GM19455 (cell line): ENCODE data around the gene TDG.
"Not testable (repeated sequence)": the region's sequence is repeated elsewhere in the genome, so short reads cannot be mapped to it uniquely, and the experiment has no call there.

Experiments used
- ATAC-seq: cut with Tn5 transposase; IDR thresholded peaks from one replicate; pipeline ENCODE4 v1.9.1; 2021; ENCODE audit not compliant: unreplicated experiment

TDG gene

GRCh38 chr12:104012331-104012730 is 46.7 kb downstream of the TDG start:
- no peak for ATAC-seq

DNA sequence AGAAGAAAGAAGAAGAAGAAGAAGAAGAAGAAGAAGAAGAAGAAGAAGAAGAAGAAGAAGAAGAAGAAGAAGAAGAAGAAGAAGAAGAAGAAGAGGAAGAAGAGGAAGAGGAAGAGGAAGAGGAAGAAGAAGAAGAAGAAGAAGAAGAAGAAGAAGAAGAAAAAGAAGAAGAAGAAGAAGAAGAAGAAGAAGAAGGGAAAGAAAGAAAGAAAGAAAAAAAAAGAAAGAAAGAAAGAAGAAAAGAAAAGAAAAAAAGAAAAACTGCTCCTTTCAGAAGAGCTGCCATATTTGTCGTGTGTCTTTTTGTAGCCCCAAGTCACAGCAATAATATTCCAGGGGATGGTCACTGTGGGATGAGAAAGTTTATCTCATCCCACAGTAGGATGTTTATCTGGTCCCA is 56.2 kb downstream of the TDG start:
- not testable (repeated sequence) for ATAC-seq

DNA sequence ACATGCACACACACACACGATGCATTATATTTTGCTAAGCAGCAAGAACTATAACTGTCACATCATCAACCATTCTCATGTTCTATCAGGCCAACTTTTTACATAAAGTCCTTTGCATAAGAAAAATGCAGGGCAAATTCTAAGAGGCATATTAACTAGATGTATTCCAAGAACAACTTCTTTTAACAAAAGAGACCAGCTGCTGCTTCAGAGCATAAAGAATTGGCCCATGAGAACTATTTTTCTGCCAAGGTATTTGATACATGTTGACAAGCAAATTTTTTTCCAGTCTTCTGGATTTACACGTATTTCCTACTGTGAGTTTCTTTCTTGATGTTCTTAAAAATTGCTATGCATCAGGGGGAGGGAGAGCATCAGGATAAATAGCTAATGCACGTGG is 57.1 kb downstream of the TDG start:
- no peak for ATAC-seq

DNA sequence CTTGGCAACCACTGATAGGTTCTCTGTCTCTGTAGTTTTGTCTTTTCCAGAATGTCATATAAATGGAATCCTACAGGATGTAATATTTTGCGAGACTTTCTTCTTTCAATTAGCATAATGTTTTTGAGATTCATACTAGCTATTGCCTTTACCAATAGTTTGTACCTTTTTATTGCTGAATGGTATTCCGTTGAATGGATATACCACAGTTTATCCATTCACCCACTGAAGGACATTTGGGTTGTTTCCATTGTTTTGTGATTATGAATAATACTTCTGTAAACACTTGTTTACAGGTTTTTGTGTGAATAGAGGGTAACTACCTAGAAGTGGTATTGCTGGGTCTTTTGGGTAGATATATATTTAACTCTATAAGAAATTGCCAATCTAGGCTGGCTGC is 58.0 kb downstream of the TDG start:
- no peak for ATAC-seq

- ATAC-seq, result no peak
Observed at GRCh38 chr12:104024348-104024747, 58.7 kb downstream of the TDG start.

DNA sequence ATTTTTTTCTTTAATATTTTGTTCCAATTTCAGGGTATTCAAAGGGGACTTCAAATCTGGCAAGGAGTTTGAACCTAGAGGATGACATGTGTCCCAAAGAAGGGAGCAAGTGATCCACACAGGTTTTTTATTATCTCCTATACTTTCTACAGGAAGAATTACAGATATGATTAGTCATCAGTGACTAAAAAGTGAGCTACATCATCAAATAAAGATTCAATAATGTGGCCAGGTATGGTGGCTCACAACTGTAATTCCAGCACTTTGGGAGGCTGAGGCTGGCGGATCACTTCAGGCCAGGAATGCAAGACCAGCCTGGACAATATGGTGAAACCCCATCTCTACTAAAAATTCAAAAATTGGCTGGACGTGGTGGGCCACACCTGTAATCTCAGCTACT is 60.1 kb downstream of the TDG start:
- no peak for ATAC-seq

DNA sequence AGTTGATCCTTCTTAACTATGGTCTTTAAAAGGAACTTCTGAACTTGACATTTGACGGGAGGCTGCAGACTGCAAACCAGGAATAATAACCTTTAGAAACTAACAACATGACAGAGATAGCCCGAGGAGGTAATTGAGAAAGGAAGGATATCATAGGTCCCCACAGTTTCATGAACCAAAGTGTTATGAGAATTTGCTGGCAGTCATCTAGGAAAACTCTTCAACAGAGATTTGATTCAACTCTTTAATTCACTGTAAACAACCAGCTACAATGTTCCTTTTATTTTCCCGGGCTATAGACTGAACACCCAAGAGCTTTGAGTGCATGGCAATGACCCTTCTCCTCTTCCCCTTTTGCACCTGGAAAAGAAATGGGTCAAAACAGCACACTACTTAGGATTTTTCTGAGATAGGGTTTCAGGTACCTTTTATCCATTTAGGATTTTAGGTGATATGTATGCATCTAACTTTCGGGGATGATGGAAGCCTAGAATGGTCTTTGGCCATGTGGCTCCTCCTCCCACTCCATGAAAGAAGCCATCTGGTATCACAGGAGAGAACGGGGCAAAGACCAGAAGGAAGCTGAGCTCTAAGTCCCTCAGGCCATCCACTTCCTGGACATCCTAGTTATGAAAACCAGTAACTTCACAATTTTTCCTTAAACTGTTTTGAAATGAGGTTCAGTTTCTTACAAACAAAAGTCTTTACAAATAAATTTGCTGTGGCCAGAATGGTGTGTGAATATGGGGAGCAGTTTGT is 61.3 kb downstream of the TDG start:
- no peak for ATAC-seq

GRCh38 chr12:104030596-104030995 is 64.9 kb downstream of the TDG start:
- ATAC-seq, result not testable (repeated sequence)

- ATAC-seq, result not testable (repeated sequence)
Observed at GRCh38 chr12:104036143-104036542, 70.5 kb downstream of the TDG start.
